HG03575 (cell line): ENCODE results near the gene WFDC1.
"Not testable (repeated sequence)": the region's sequence is repeated elsewhere in the genome, so short reads cannot be mapped to it uniquely, and the experiment has no call there.

Experiments
- ATAC-seq: cut with Tn5 transposase; IDR thresholded peaks from one replicate; pipeline ENCODE4 v1.9.1; 2021; ENCODE audit not compliant: unreplicated experiment, insufficient number of reproducible peaks, low FRiP score; ENCODE audit errors: extremely low read depth

Gene WFDC1

GRCh38 chr16:84340325-84341040 is 45.8 kb downstream of the WFDC1 start:
- no peak for ATAC-seq

GRCh38 chr16:84341528-84342295 is 47.0 kb downstream of the WFDC1 start:
- ATAC-seq: no peak

- not testable (repeated sequence) for ATAC-seq
Measured at GRCh38 chr16:84343800-84344199, 49.1 kb downstream of the WFDC1 start.

- ATAC-seq: no peak
Measured at GRCh38 chr16:84344781-84345180, 50.1 kb downstream of the WFDC1 start.

GRCh38 chr16:84347161-84347560 is 52.5 kb downstream of the WFDC1 start:
- ATAC-seq: no peak

- ATAC-seq: no peak
Measured at GRCh38 chr16:84348386-84348888, 53.8 kb downstream of the WFDC1 start.

GRCh38 chr16:84349862-84350684 is 55.4 kb downstream of the WFDC1 start:
- ATAC-seq: no peak

- no peak for ATAC-seq
Measured at GRCh38 chr16:84350685-84351400, 56.2 kb downstream of the WFDC1 start.

GRCh38 chr16:84351630-84352029 is 57.0 kb downstream of the WFDC1 start:
- no peak for ATAC-seq

GRCh38 chr16:84354306-84354705 is 59.6 kb downstream of the WFDC1 start:
- ATAC-seq: no peak

GRCh38 chr16:84355149-84355548 is 60.5 kb downstream of the WFDC1 start:
- no peak for ATAC-seq

GRCh38 chr16:84356176-84356575 is 61.5 kb downstream of the WFDC1 start:
- no peak for ATAC-seq

GRCh38 chr16:84356591-84357116 is 62.0 kb downstream of the WFDC1 start:
- no peak for ATAC-seq

GRCh38 chr16:84357191-84357651 is 62.5 kb downstream of the WFDC1 start:
- no peak for ATAC-seq

- ATAC-seq: no peak
Measured at GRCh38 chr16:84358601-84359295, 64.1 kb downstream of the WFDC1 start.

- ATAC-seq: no peak
Measured at GRCh38 chr16:84359326-84359725, 64.6 kb downstream of the WFDC1 start.

- ATAC-seq: no peak
Measured at GRCh38 chr16:84360170-84360569, 65.5 kb downstream of the WFDC1 start.

- no peak for ATAC-seq
Measured at GRCh38 chr16:84360748-84361147, 66.1 kb downstream of the WFDC1 start.
